GM23338 (cell line): ENCODE data around the gene BTNL2. TPM values are rescaled to one million over a fixed set of nuclear protein-coding genes. Genes with fewer than 3 reads are reported as not detected.

Experiments
- ATAC-seq: fragments of 200-7000 bp; cut with Tn5 transposase; 3 replicates; pipeline ENCODE4 v1.9.1; 2020
- DNase-seq: peaks from one replicate; pipeline ENCODE4 v3.0.0-alpha.2; 2015; ENCODE audit warnings: low spot score
- H2AFZ ChIP-seq: fragments of 200-600 bp; sonication (generic); 2 replicates; pipeline ENCODE4 v1.8.0; 2016; ENCODE audit warnings: antibody characterized with exemption, mild to moderate bottlenecking, moderate library complexity
- H3F3A ChIP-seq: fragments of 200-600 bp; sonication (generic); replicated peaks from 2 replicates; pipeline ENCODE4 v1.8.0; 2017; ENCODE audit warnings: antibody characterized with exemption, mixed run types, low read depth
- H3K27ac ChIP-seq: fragments of 200-600 bp; sonication (generic); 2 replicates; pipeline ENCODE4 v1.6.1; 2016; ENCODE audit warnings: low read depth
- H3K27me3 ChIP-seq: fragments of 200-600 bp; sonication (generic); 2 replicates; pipeline ENCODE4 v1.8.0; 2016; ENCODE audit warnings: mild to moderate bottlenecking, mixed run types, moderate library complexity; ENCODE audit not compliant: insufficient read depth
- H3K36me3 ChIP-seq: fragments of 200-600 bp; sonication (generic); 2 replicates; pipeline ENCODE4 v1.8.0; 2016; ENCODE audit warnings: mild to moderate bottlenecking; ENCODE audit not compliant: insufficient read depth
- H3K4me1 ChIP-seq: fragments of 200-600 bp; sonication (generic); 2 replicates; pipeline ENCODE4 v1.8.0; 2016; ENCODE audit warnings: mild to moderate bottlenecking, moderate library complexity; ENCODE audit not compliant: insufficient read depth
- H3K4me2 ChIP-seq: fragments of 200-600 bp; sonication (generic); 2 replicates; pipeline ENCODE4 v1.7.1; 2017; ENCODE audit warnings: mixed run types
- H3K4me3 ChIP-seq: fragments of 200-600 bp; sonication (generic); 2 replicates; pipeline ENCODE4 v1.6.1; 2016; ENCODE audit warnings: mixed run types
- H3K79me2 ChIP-seq: fragments of 200-600 bp; sonication (generic); replicated peaks from 2 replicates; pipeline ENCODE4 v1.8.0; 2017; ENCODE audit warnings: mild to moderate bottlenecking; ENCODE audit not compliant: insufficient read depth
- H3K9me2 ChIP-seq: fragments of 200-600 bp; sonication (generic); 2 replicates; pipeline ENCODE4 v1.8.0; 2017; ENCODE audit not compliant: insufficient read depth
- H4K20me1 ChIP-seq: fragments of 200-600 bp; sonication (generic); replicated peaks from 2 replicates; pipeline ENCODE4 v1.8.0; 2017; ENCODE audit warnings: mild to moderate bottlenecking; ENCODE audit not compliant: insufficient read depth
- H3K27ac Mint-ChIP-seq: 2 replicates; pipeline ENCODE4 v1.8.0; 2020; ENCODE audit warnings: inconsistent platforms, mild to moderate bottlenecking, moderate library complexity, mixed read lengths
- H3K27me3 Mint-ChIP-seq: 3 replicates; pipeline ENCODE4 v1.8.0; 2022; ENCODE audit warnings: low read depth, mild to moderate bottlenecking, moderate library complexity, mixed read lengths, inconsistent platforms; ENCODE audit not compliant: insufficient read depth, poor library complexity
- H3K36me3 Mint-ChIP-seq: 3 replicates; pipeline ENCODE4 v1.8.0; 2021; ENCODE audit warnings: low read depth, mild to moderate bottlenecking, inconsistent platforms, moderate library complexity, mixed read lengths
- H3K4me1 Mint-ChIP-seq: 3 replicates; pipeline ENCODE4 v1.8.0; 2020; ENCODE audit warnings: mild to moderate bottlenecking, inconsistent platforms, mixed read lengths
- H3K4me3 Mint-ChIP-seq: 3 replicates; pipeline ENCODE4 v1.8.0; 2021; ENCODE audit warnings: moderate library complexity, mild to moderate bottlenecking, inconsistent platforms, mixed read lengths
- H3K9me3 Mint-ChIP-seq: 3 replicates; pipeline ENCODE4 v1.8.0; 2020; ENCODE audit warnings: moderate library complexity, mild to moderate bottlenecking, inconsistent platforms, mixed read lengths
- CREB1 ChIP-seq: fragments of 250-450 bp; sonication (Bioruptor Pico); IDR thresholded peaks from 2 replicates; pipeline ENCODE4 v1.5.0; 2020; ENCODE audit warnings: low read depth, mild to moderate bottlenecking, moderate library complexity
- CTCF ChIP-seq, 2 experiments: fragments of 200-600 bp in 1 of 2; sonication (generic) in 1 of 2; conservative IDR thresholded peaks; 2 replicates each; pipeline versions ENCODE4 v1.5.1 to v1.6.1; 2016 to 2017; ENCODE audit warnings: antibody characterized with exemption in 2 of 2, low read depth in 2 of 2, mild to moderate bottlenecking in 2 of 2, moderate library complexity in 1 of 2
- ETS1 ChIP-seq: IDR thresholded peaks from 2 replicates; pipeline ENCODE4 v1.6.1; 2016; ENCODE audit warnings: antibody characterized with exemption
- EZH2 ChIP-seq: fragments of 200-600 bp; sonication (generic); IDR thresholded peaks from one replicate; pipeline ENCODE4 v1.8.0; 2017; ENCODE audit warnings: antibody characterized with exemption, mild to moderate bottlenecking, low read depth; ENCODE audit not compliant: unreplicated experiment
- EZH2phosphoT487 ChIP-seq: fragments of 200-600 bp; sonication (generic); IDR thresholded peaks from one replicate; pipeline ENCODE4 v1.8.1; 2018; ENCODE audit warnings: antibody characterized with exemption; ENCODE audit not compliant: unreplicated experiment
- JUNB ChIP-seq: IDR thresholded peaks from one replicate; pipeline ENCODE4 v1.6.1; 2016; ENCODE audit warnings: antibody characterized with exemption; ENCODE audit not compliant: unreplicated experiment
- NANOG ChIP-seq: IDR thresholded peaks from 2 replicates; pipeline ENCODE4 v1.6.1; 2016; ENCODE audit warnings: antibody characterized with exemption, borderline replicate concordance
- POLR2AphosphoS5 ChIP-seq: IDR thresholded peaks from 2 replicates; pipeline ENCODE4 v1.6.1; 2016; ENCODE audit warnings: antibody characterized with exemption, low read depth
- REST ChIP-seq: IDR thresholded peaks from one replicate; pipeline ENCODE4 v1.6.1; 2018; ENCODE audit warnings: antibody characterized with exemption; ENCODE audit not compliant: unreplicated experiment
- STAT1 ChIP-seq: IDR thresholded peaks from one replicate; pipeline ENCODE4 v1.6.1; 2016; ENCODE audit warnings: antibody characterized with exemption; ENCODE audit not compliant: unreplicated experiment
- ZNF114 ChIP-seq: fragments of 250-450 bp; sonication (Bioruptor Pico); IDR thresholded peaks from 2 replicates; pipeline ENCODE4 v1.5.0; 2020; ENCODE audit warnings: mild to moderate bottlenecking, moderate library complexity
- ZNF331 ChIP-seq: fragments of 250-450 bp; sonication (Bioruptor Pico); IDR thresholded peaks from 2 replicates; pipeline ENCODE4 v1.5.0; 2020; ENCODE audit warnings: low read depth, mild to moderate bottlenecking, moderate library complexity
- polyA plus RNA-seq: library from polyadenylated mRNA; unstranded; fragments of >200 nt; fragmentation: Nextera tagmentation; extraction: Ambion mirVana; gene quantifications from 2 replicates; pipeline ENCODE4 v1.2.1, GENCODE V29; 2016
- total RNA-seq: library from RNA; depleted of rRNA; stranded (reverse); fragments of >200 nt; shearing (Covaris generic); gene quantifications from 2 replicates; pipeline ENCODE4 v1.2.3, GENCODE V29; 2014
- TF ChIP-seq, protein P1 (sequence below): fragments of 250-450 bp; sonication (Bioruptor Pico); IDR thresholded peaks from 2 replicates; pipeline ENCODE4 v1.5.0; 2020; ENCODE audit warnings: mild to moderate bottlenecking, moderate library complexity

Gene BTNL2
- total and polyA plus RNA-seq, 2 experiments from 2014 or later, result not detected

GRCh38 chr6:32397252-32397920, 9.6 kb downstream of the BTNL2 start:
- Mint-ChIP-seq H3K4me3 (no peak overlapping the region), H3K4me1 (no peaks in the 10 kb centered on the region), H3K36me3 (no peaks in the 10 kb centered on the region), H3K27me3 (peaks cover 14% of the 10 kb centered on the region), H3K9me3 (peaks cover 3% of the 10 kb centered on the region; the same call in 1 of the 3 replicates), H3K27ac (no peak overlapping the region)
- no peaks in the 10 kb centered on the region for H4K20me1 ChIP-seq
- no peak overlapping the region for H3K27ac ChIP-seq
- no peaks in the 10 kb centered on the region for H3F3A ChIP-seq
- ATAC-seq, result no peak
- no peak overlapping the region for H3K4me3 ChIP-seq
- no peaks in the 10 kb centered on the region for H3K79me2 ChIP-seq
- no peak overlapping the region for H2AFZ ChIP-seq
- H3K36me3 ChIP-seq, result no peaks in the 10 kb centered on the region
- TF ChIP-seq ZNF114 (CRISPR knock-in tag) (no peak), STAT1 (no peak), ZNF331 (CRISPR knock-in tag) (no peak), NANOG (no peak), CTCF (conservative IDR thresholded peaks at IDR 0.05; ENCODE audit: low read depth in 2 of 2) (no peak), REST (no peak), ETS1 (no peak), JUNB (no peak), EZH2phosphoT487 (no peak), EZH2 (no peak), CREB1 (CRISPR knock-in tag) (no peak), POLR2AphosphoS5 (no peak)
- TF ChIP-seq, protein P1, sequence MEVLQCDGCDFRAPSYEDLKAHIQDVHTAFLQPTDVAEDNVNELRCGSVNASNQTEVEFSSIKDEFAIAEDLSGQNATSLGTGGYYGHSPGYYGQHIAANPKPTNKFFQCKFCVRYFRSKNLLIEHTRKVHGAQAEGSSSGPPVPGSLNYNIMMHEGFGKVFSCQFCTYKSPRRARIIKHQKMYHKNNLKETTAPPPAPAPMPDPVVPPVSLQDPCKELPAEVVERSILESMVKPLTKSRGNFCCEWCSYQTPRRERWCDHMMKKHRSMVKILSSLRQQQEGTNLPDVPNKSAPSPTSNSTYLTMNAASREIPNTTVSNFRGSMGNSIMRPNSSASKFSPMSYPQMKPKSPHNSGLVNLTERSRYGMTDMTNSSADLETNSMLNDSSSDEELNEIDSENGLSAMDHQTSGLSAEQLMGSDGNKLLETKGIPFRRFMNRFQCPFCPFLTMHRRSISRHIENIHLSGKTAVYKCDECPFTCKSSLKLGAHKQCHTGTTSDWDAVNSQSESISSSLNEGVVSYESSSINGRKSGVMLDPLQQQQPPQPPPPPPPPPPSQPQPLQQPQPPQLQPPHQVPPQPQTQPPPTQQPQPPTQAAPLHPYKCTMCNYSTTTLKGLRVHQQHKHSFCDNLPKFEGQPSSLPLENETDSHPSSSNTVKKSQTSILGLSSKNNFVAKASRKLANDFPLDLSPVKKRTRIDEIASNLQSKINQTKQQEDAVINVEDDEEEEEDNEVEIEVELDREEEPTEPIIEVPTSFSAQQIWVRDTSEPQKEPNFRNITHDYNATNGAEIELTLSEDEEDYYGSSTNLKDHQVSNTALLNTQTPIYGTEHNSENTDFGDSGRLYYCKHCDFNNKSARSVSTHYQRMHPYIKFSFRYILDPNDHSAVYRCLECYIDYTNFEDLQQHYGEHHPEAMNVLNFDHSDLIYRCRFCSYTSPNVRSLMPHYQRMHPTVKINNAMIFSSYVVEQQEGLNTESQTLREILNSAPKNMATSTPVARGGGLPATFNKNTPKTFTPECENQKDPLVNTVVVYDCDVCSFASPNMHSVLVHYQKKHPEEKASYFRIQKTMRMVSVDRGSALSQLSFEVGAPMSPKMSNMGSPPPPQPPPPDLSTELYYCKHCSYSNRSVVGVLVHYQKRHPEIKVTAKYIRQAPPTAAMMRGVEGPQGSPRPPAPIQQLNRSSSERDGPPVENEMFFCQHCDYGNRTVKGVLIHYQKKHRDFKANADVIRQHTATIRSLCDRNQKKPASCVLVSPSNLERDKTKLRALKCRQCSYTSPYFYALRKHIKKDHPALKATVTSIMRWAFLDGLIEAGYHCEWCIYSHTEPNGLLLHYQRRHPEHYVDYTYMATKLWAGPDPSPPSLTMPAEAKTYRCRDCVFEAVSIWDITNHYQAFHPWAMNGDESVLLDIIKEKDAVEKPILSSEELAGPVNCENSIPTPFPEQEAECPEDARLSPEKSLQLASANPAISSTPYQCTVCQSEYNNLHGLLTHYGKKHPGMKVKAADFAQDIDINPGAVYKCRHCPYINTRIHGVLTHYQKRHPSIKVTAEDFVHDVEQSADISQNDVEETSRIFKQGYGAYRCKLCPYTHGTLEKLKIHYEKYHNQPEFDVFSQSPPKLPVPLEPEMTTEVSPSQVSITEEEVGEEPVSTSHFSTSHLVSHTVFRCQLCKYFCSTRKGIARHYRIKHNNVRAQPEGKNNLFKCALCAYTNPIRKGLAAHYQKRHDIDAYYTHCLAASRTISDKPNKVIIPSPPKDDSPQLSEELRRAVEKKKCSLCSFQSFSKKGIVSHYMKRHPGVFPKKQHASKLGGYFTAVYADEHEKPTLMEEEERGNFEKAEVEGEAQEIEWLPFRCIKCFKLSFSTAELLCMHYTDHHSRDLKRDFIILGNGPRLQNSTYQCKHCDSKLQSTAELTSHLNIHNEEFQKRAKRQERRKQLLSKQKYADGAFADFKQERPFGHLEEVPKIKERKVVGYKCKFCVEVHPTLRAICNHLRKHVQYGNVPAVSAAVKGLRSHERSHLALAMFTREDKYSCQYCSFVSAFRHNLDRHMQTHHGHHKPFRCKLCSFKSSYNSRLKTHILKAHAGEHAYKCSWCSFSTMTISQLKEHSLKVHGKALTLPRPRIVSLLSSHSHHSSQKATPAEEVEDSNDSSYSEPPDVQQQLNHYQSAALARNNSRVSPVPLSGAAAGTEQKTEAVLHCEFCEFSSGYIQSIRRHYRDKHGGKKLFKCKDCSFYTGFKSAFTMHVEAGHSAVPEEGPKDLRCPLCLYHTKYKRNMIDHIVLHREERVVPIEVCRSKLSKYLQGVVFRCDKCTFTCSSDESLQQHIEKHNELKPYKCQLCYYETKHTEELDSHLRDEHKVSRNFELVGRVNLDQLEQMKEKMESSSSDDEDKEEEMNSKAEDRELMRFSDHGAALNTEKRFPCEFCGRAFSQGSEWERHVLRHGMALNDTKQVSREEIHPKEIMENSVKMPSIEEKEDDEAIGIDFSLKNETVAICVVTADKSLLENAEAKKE (CRISPR knock-in tag), result no peak
- no peaks in the 10 kb centered on the region for H3K4me1 ChIP-seq
- no peaks in the 10 kb centered on the region for H3K9me2 ChIP-seq
- H3K27me3 ChIP-seq, result no peaks in the 10 kb centered on the region
- DNase-seq, result no peak
- H3K4me2 ChIP-seq, result no peak overlapping the region
